ENCODE measurements around the gene CYP2C8.
"Not testable (repeated sequence)": the region's sequence is repeated elsewhere in the genome, so short reads cannot be mapped to it uniquely, and the experiment has no call there.

The CYP2C8 gene

GRCh38 chr10:95069286-95069685 lies at the start of gene CYP2C8:
TSS of gene CYP2C8 (minus strand) at chr10:95069497. CDS start at chr10:95069402, 95 bp downstream.
- DNase-seq, result no peak

- DNase-seq, result no peak
Observed at GRCh38 chr10:95116869-95117269, 47.6 kb upstream of the CYP2C8 start.

- DNase-seq, result not testable (repeated sequence)
Observed at GRCh38 chr10:95110823-95111222, 41.5 kb upstream of the CYP2C8 start.

GRCh38 chr10:95097805-95098204 lies 28.5 kb upstream of the CYP2C8 start:
- DNase-seq, result no peak

- DNase-seq, result no peak
Observed at GRCh38 chr10:95096143-95096542, 26.8 kb upstream of the CYP2C8 start.

- not testable (repeated sequence) for DNase-seq
Observed at GRCh38 chr10:95079626-95080025, 10.3 kb upstream of the CYP2C8 start.

- no peak for DNase-seq
Observed at GRCh38 chr10:95077556-95077955, 8.3 kb upstream of the CYP2C8 start.

- no peak for DNase-seq
Observed at GRCh38 chr10:95071107-95071660, 1.9 kb upstream of the CYP2C8 start.

GRCh38 chr10:95064125-95064524 lies 5.2 kb downstream of the CYP2C8 start:
- not testable (repeated sequence) for DNase-seq

- no peak for DNase-seq
Observed at GRCh38 chr10:95056744-95057363, 12.4 kb downstream of the CYP2C8 start.

GRCh38 chr10:95049919-95050318 lies 19.4 kb downstream of the CYP2C8 start:
- no peak for DNase-seq

GRCh38 chr10:95048206-95048605 lies 21.1 kb downstream of the CYP2C8 start:
- no peak for DNase-seq

- DNase-seq, result no peak
Observed at GRCh38 chr10:95039281-95039680, 30.0 kb downstream of the CYP2C8 start.

- no peak for DNase-seq
Observed at GRCh38 chr10:95035332-95036295, 33.7 kb downstream of the CYP2C8 start.

- DNase-seq, result no peak
Observed at GRCh38 chr10:95034401-95034800, 34.9 kb downstream of the CYP2C8 start.

GRCh38 chr10:95031656-95032055 lies 37.6 kb downstream of the CYP2C8 start:
- DNase-seq, result no peak

- no peak for DNase-seq
Observed at GRCh38 chr10:95026461-95026860, 42.8 kb downstream of the CYP2C8 start.

GRCh38 chr10:94997741-94998174 lies 71.5 kb downstream of the CYP2C8 start:
- no peak for DNase-seq

- DNase-seq, result no peak
Observed at GRCh38 chr10:94992811-94993210, 76.5 kb downstream of the CYP2C8 start.

GRCh38 chr10:94991243-94991888 lies 77.9 kb downstream of the CYP2C8 start:
- no peak for DNase-seq

- no peak for DNase-seq
Observed at GRCh38 chr10:94989192-94989591, 80.1 kb downstream of the CYP2C8 start.

Measured in activated CD4-positive, alpha-beta T cell treated with anti-CD3 and anti-CD28 coated beads, Interleukin-2, amount 50 U/mL, for 48 hours (primary cell).